SH-SY5Y (cell line): ENCODE measurements around the gene TMEM101.

ENCODE experiments used
- GATA2 ChIP-seq: IDR thresholded peaks from 2 replicates; pipeline ENCODE4 v1.6.1; 2011; ENCODE audit warnings: mild to moderate bottlenecking, low read depth, low read length
- GATA3 ChIP-seq: IDR thresholded peaks from 2 replicates; pipeline ENCODE4 v1.6.1; 2011; ENCODE audit warnings: low read depth, mild to moderate bottlenecking, low read length, moderate library complexity

DNA sequence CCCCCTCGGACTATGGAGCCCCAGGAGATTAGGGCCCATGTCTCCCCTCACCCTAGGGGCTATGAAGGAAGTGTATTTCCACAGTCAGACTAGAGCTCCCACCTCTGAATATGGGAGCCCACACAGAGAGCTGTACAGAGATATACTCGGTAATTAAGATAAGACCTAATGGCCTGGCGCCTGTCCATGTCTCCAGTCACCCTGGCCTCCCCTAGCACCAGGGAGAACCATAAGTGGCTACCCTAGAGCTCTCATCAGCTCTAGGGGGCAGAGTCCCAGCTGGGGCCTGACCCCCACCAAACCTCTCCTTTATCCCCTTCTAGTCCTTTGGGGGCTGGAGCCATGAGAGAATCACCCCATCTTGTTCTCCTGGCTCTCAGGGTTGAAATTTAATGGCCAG is 2.4 kb downstream of the TMEM101 start:
- no peak for TF ChIP-seq GATA3
- no peak for TF ChIP-seq GATA2
